GM18951 (cell line): ENCODE measurements around the gene RNF38.
"Not testable (repeated sequence)": the region's sequence is repeated elsewhere in the genome, so short reads cannot be mapped to it uniquely, and the experiment has no call there.

Experiments used
- POLR2A ChIP-seq: IDR thresholded peaks from 4 replicates; pipeline ENCODE4 v1.6.1; 2011; ENCODE audit warnings: mild to moderate bottlenecking; ENCODE audit not compliant: insufficient read length, insufficient read depth; ENCODE audit errors: extremely low read depth
- in situ Hi-C: fragments of 300-500 bp; cut with MboI; formaldehyde crosslinking; loops from one replicate; pipeline ENCODE4 v1.12.0; 2022; ENCODE audit warnings: low sequenced_read_pairs, mixed read lengths, inconsistent platforms; ENCODE audit not compliant: unreplicated experiment

RNF38 gene

GRCh38 chr9:36399980-36400331 lies at the start of gene RNF38:
TSS of gene RNF38 (minus strand) at chr9:36400269. CDS start at chr9:36400108, 161 bp downstream.
- TF ChIP-seq POLR2A, result no peak
- in situ Hi-C loops, result loop anchor here (10.0 kb wide), 1 partner anchor 335 kb away; no protein-coding TSS in a partner anchor

GRCh38 chr9:36448555-36448954 lies 48.5 kb upstream of the RNF38 start:
- in situ Hi-C loops, result not testable (repeated sequence)

GRCh38 chr9:36448017-36448416 lies 47.9 kb upstream of the RNF38 start:
- no peak for TF ChIP-seq POLR2A
- in situ Hi-C loops, result no loop called here

GRCh38 chr9:36446678-36447077 lies 46.6 kb upstream of the RNF38 start:
- in situ Hi-C loops, result not testable (repeated sequence)

GRCh38 chr9:36445800-36446361 lies 45.8 kb upstream of the RNF38 start:
- in situ Hi-C loops, result no loop called here
- no peak for TF ChIP-seq POLR2A

GRCh38 chr9:36444203-36444602 lies 44.1 kb upstream of the RNF38 start:
- no peak for TF ChIP-seq POLR2A
- in situ Hi-C loops, result no loop called here

GRCh38 chr9:36443581-36443980 lies 43.5 kb upstream of the RNF38 start:
- TF ChIP-seq POLR2A, result no peak
- in situ Hi-C loops, result no loop called here

GRCh38 chr9:36442710-36443109 lies 42.6 kb upstream of the RNF38 start:
- in situ Hi-C loops, result no loop called here
- TF ChIP-seq POLR2A, result no peak

- in situ Hi-C loops, result no loop called here
- TF ChIP-seq POLR2A, result no peak
These were observed 41.9 kb upstream of the RNF38 start for GRCh38 chr9:36441966-36442365.

- in situ Hi-C loops, result no loop called here
- no peak for TF ChIP-seq POLR2A
These were observed 38.6 kb upstream of the RNF38 start for GRCh38 chr9:36438536-36439236.

GRCh38 chr9:36437790-36438189 lies 37.7 kb upstream of the RNF38 start:
- in situ Hi-C loops, result no loop called here
- TF ChIP-seq POLR2A, result no peak

GRCh38 chr9:36436909-36437308 lies 36.8 kb upstream of the RNF38 start:
- in situ Hi-C loops, result no loop called here

GRCh38 chr9:36433386-36433785 lies 33.3 kb upstream of the RNF38 start:
- in situ Hi-C loops, result no loop called here
- no peak for TF ChIP-seq POLR2A

More at GRCh38 chr9:36436909-36437308, 36.8 kb upstream of the RNF38 start:
- no peak for TF ChIP-seq POLR2A

GRCh38 chr9:36431078-36431477 lies 31.0 kb upstream of the RNF38 start:
- in situ Hi-C loops, result no loop called here
- TF ChIP-seq POLR2A, result no peak
